Small intestine (tissue), 16 donors: ENCODE results near the gene GNPTAB. TPM values are rescaled to one million over a fixed set of nuclear protein-coding genes. Genes with fewer than 3 reads are reported as not detected.
A peak's percentile ranks its signal among the peaks of the same experiment; 100 is the strongest.

Source experiments
- DNase-seq, 2 donors: peaks; one replicate each; pipeline versions ENCODE4 v3.0.0 to v3.0.0-alpha.2; 2013
- FAIRE-seq: peaks from 2 replicates; lab custom pipeline; 2012; peaks lifted over from hg19 to GRCh38; lab: Jason Lieb, UNC
- H3K27ac ChIP-seq, 3 donors: one replicate each; pipeline ENCODE4 v1.5.1; 2013; ENCODE audit warnings: low read length in 2 of 3, mild to moderate bottlenecking in 2 of 3, control low read depth in 1 of 3, inconsistent platforms in 1 of 3, low read depth in 1 of 3, moderate library complexity in 1 of 3
- H3K27me3 ChIP-seq, 3 donors: one replicate each; pipeline ENCODE4 v1.6.1; 2013; ENCODE audit warnings: low read length in 3 of 3, inconsistent platforms in 1 of 3; ENCODE audit not compliant: control insufficient read depth in 3 of 3, insufficient read depth in 3 of 3
- H3K36me3 ChIP-seq, 3 donors: one replicate each; pipeline ENCODE4 v1.6.1; 2013; ENCODE audit warnings: low read length in 3 of 3, inconsistent platforms in 1 of 3, low read depth in 1 of 3, mild to moderate bottlenecking in 1 of 3, moderate library complexity in 1 of 3; ENCODE audit not compliant: control insufficient read depth in 3 of 3, insufficient read depth in 2 of 3
- H3K4me1 ChIP-seq, 3 donors: one replicate each; pipeline ENCODE4 v1.6.1; 2013; ENCODE audit warnings: low read length in 2 of 3, inconsistent platforms in 1 of 3, low read depth in 1 of 3, mild to moderate bottlenecking in 1 of 3, moderate library complexity in 1 of 3; ENCODE audit not compliant: control insufficient read depth in 3 of 3, insufficient read depth in 2 of 3
- H3K4me3 ChIP-seq, 3 donors: one replicate each; pipeline ENCODE4 v1.5.1; 2013; ENCODE audit warnings: low read length in 3 of 3, control low read depth in 1 of 3, inconsistent platforms in 1 of 3, low read depth in 1 of 3, mild to moderate bottlenecking in 1 of 3, moderate library complexity in 1 of 3
- H3K9me3 ChIP-seq, 2 donors: one replicate each; pipeline ENCODE4 v1.6.1; 2013; ENCODE audit warnings: low read depth in 1 of 2, low read length in 1 of 2; ENCODE audit not compliant: control insufficient read depth in 2 of 2, insufficient read depth in 1 of 2
- WGBS, 3 donors: extraction: QIAGEN DNeasy Blood & Tissue Kit; methylation state at CpG; one replicate each; pipeline ENCODE4 v1.1.7; 2013; 5-methylcytosine and 5-hydroxymethylcytosine counted together
- long read RNA-seq, 10 donors: transcript quantifications; one replicate each; lab custom pipeline, GENCODE V29; 2026
- polyA plus RNA-seq, 4 donors: library from polyadenylated mRNA; stranded (reverse) in 3 of 4; unstranded in 1 of 4; fragments of 200-250 nt in 3 of 4; fragments of 120-200 nt in 1 of 4; gene quantifications; one replicate each; pipeline versions ENCODE4 v1.2.1 to v1.2.3, GENCODE V29; 2013
- donor health status: healthy with polysubstance abuse.
- donor health status: control.
- donor health status: control.
- donor health status: Bipolar disorder and iron deficiency.
- donor health status: healthy.

GNPTAB gene
- polyA plus RNA-seq, result 10 to 100 TPM in 3 of 4 donors, 1 to 10 TPM in 1; 6.8 to 37.0 (median 12.6) TPM
- long read RNA-seq, donor 1, partial matches to known transcripts, result 19 of 21 reads
- long read RNA-seq, donor 1, other reads (novel, unspliced or antisense), result 0 of 21 reads
- long read RNA-seq, donor 2, partial matches to known transcripts, result 0 of 1 reads
- long read RNA-seq, donor 2, other reads (novel, unspliced or antisense), result 0 of 1 reads
- long read RNA-seq, donor 3, partial matches to known transcripts, result 17 of 18 reads
- long read RNA-seq, donor 3, other reads (novel, unspliced or antisense), result 0 of 18 reads
- long read RNA-seq, donor 4, result 0 reads
- long read RNA-seq, donor 5, partial matches to known transcripts, result 0 of 1 reads
- long read RNA-seq, donor 5, other reads (novel, unspliced or antisense), result 0 of 1 reads
- long read RNA-seq, donor 6, partial matches to known transcripts, result 0 of 1 reads
- long read RNA-seq, donor 6, other reads (novel, unspliced or antisense), result 0 of 1 reads
- long read RNA-seq, donor 7, result 0 reads
- long read RNA-seq, donor 8, result 0 reads
- long read RNA-seq, donor 9, partial matches to known transcripts, result 7 of 7 reads
- long read RNA-seq, donor 9, other reads (novel, unspliced or antisense), result 0 of 7 reads
- long read RNA-seq, donor 10, partial matches to known transcripts, result 0 of 1 reads
- long read RNA-seq, donor 10, other reads (novel, unspliced or antisense), result 0 of 1 reads

GRCh38 chr12:101830367-101831325 lies at the start of gene GNPTAB:
Gene GNPTAB, minus strand, starts transcription at chr12:101830959. Its CDS starts 284 bp downstream, at chr12:101830675.
- H3K4me1 ChIP-seq, result peaks cover 0 to 7% (median 0%) of the 10 kb centered on the region in 3 donors
- DNase-seq (peak; percentile 94 to 97), FAIRE-seq (no peak)
- 0 to 1% (median 0%) methylated on average over 60 to 96 of the region's 96 CpGs for WGBS, 3 donors
- H3K9me3 ChIP-seq, result no peaks in the 10 kb centered on the region
- H3K27ac ChIP-seq, result peak within 1 kb of the TSS; percentile 70 to 82 (median 79)
- H3K4me3 ChIP-seq, result peak within 1 kb of the TSS; percentile 78 to 97 (median 85)
- no peaks in the 10 kb centered on the region for H3K27me3 ChIP-seq
- no peaks in the 10 kb centered on the region for H3K36me3 ChIP-seq

DNA sequence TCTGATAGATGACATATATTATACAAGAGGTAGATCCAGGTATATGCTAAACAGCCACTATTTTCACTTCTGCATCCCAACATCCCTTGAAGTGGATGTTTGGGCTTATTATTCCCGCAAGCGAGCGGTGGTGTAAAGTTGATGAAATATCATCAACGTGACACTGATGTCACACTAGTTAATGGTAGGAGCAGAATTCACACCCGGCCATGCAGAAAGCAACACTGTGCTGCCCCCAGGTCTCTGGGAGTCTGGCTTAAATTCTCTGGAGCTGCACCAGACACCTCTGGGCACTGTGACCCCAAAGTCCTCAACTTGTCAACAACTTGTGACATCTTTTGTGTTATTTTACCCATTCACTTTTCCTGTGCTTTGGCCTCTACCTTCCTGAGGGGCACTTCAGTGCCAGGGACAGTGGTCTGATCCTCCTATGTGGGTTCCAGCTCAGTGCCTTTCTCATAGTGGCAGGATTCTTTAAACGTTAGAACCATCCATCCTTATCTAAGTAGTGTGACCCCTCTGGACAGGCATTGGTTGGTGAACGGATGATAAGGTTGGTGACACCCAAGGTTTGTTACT lies 47.6 kb upstream of the GNPTAB start:
- H3K4me3 ChIP-seq, result peak overlapping the region; percentile 69 to 94 (median 93)
- H3K27ac ChIP-seq, result peak overlapping the region in 1 of 3 donors; percentile 97
- peaks cover 0 to 2% (median 0%) of the 10 kb centered on the region in 3 donors for H3K27me3 ChIP-seq
- FAIRE-seq, result no peak
- no peaks in the 10 kb centered on the region for H3K36me3 ChIP-seq
- 21 to 22% (median 22%) methylated on average over 7 of the region's 7 CpGs for WGBS, 3 donors
- no peaks in the 10 kb centered on the region for H3K9me3 ChIP-seq
- H3K4me1 ChIP-seq, result no peaks in the 10 kb centered on the region
- no peak for DNase-seq

DNA sequence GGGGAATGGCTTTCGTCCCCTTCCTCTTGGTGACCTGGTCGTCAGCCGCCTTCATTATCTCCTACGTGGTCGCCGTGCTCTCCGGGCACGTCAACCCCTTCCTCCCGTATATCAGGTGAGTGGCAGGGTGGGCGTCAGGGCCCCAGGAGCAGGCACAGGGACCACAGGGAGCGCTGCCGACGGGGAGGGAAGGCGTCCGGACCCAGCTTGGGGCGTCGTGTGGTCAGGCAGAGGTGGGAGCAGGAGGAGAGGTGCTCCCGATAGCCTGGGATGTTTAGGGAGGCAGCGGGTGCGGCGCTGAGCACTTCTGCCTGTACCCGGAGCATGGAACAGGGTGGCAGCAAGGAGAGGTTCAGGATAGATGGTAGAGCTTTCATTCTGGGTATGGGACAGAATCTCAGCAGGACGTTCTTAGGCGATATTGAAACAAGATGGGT lies 47.1 kb upstream of the GNPTAB start:
- Histone ChIP-seq H3K27ac (peak overlapping the region; percentile 13 to 97 (median 92)), H3K36me3 (no peaks in the 10 kb centered on the region), H3K4me3 (peak overlapping the region; percentile 69 to 94 (median 93)), H3K4me1 (no peaks in the 10 kb centered on the region), H3K27me3 (peaks cover 0 to 2% (median 0%) of the 10 kb centered on the region in 3 donors), H3K9me3 (no peaks in the 10 kb centered on the region)
- 0% methylated on average over 24 of the region's 24 CpGs for WGBS, 3 donors
- DNase-seq (peak in 1 of 2 donors; percentile 13), FAIRE-seq (no peak)

- no peaks in the 10 kb centered on the region for H3K36me3 ChIP-seq
- H3K4me3 ChIP-seq, result peak within 1 kb of the TSS; percentile 69 to 94 (median 93)
- H3K27ac ChIP-seq, result peak within 1 kb of the TSS; percentile 81 to 97 (median 92)
- H3K4me1 ChIP-seq, result no peaks in the 10 kb centered on the region
- H3K27me3 ChIP-seq, result peaks cover 0 to 2% (median 0%) of the 10 kb centered on the region in 3 donors
- peak; percentile 89 to 95 for DNase-seq
- no peak for FAIRE-seq
- no peaks in the 10 kb centered on the region for H3K9me3 ChIP-seq
- WGBS, 3 donors, result 1% methylated on average over 88 to 105 of the region's 105 CpGs
Measured at GRCh38 chr12:101876861-101877805, 46.4 kb upstream of the GNPTAB start, which contains the start of gene DRAM1. Gene DRAM1, plus strand, starts transcription at chr12:101877580. Its CDS starts 210 bp downstream, at chr12:101877790.

- H3K4me3 ChIP-seq, result peak overlapping the region in 2 of 3 donors; percentile 93 to 94
- peak overlapping the region; percentile 81 to 97 (median 92) for H3K27ac ChIP-seq
- 47 to 59% (median 51%) methylated on average over 9 of the region's 9 CpGs for WGBS, 3 donors
- no peaks in the 10 kb centered on the region for H3K9me3 ChIP-seq
- FAIRE-seq, result no peak
- no peaks in the 10 kb centered on the region for H3K4me1 ChIP-seq
- H3K27me3 ChIP-seq, result peaks cover 0 to 2% (median 0%) of the 10 kb centered on the region in 3 donors
- DNase-seq, result no peak
- H3K36me3 ChIP-seq, result no peaks in the 10 kb centered on the region
Measured at GRCh38 chr12:101876322-101876860, 45.6 kb upstream of the GNPTAB start.

DNA sequence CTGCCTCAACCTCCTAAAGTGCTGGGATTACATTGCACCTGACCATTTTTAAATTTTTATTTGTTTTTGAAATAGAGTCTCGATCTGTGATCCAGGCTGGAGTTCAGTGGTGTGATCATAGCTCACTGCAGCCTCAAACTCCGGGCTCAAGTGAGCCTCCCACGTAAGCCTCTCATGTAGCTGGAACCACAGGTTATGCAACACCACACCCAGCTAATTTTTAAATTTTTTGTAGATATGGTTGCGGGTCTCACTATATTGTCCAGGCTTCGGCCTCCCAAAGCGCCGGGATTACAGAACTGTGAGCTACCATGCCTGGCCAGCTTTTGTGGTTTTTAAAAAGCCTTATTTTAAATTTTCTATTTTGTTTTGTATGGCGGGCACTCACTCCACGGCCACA lies 44.4 kb upstream of the GNPTAB start:
- Histone ChIP-seq H3K27me3 (peaks cover 0 to 2% (median 0%) of the 10 kb centered on the region in 3 donors), H3K36me3 (no peaks in the 10 kb centered on the region), H3K9me3 (no peaks in the 10 kb centered on the region), H3K4me1 (no peaks in the 10 kb centered on the region), H3K27ac (peak overlapping the region in 1 of 3 donors; percentile 56), H3K4me3 (no peak overlapping the region)
- 89 to 94% (median 92%) methylated on average over 9 of the region's 9 CpGs for WGBS, 3 donors
- no peak for FAIRE-seq
- no peak for DNase-seq

- FAIRE-seq, result no peak
- H3K4me3 ChIP-seq, result no peak overlapping the region
Measured at GRCh38 chr12:101870925-101871324, 40.2 kb upstream of the GNPTAB start.

More at GRCh38 chr12:101870925-101871324, 40.2 kb upstream of the GNPTAB start:
- H3K36me3 ChIP-seq, result no peaks in the 10 kb centered on the region
- H3K4me1 ChIP-seq, result no peaks in the 10 kb centered on the region
- H3K27ac ChIP-seq, result no peak overlapping the region
- 80 to 100% (median 100%) methylated on average over 1 of the region's 1 CpG for WGBS, 3 donors
- H3K27me3 ChIP-seq, result no peaks in the 10 kb centered on the region
- DNase-seq, result no peak
- peaks cover 0 to 2% of the 10 kb centered on the region in 2 donors for H3K9me3 ChIP-seq
